ENCODE measurements around the gene NSG2.
"Not testable (repeated sequence)": the region's sequence is repeated elsewhere in the genome, so short reads cannot be mapped to it uniquely, and the experiment has no call there.

Gene NSG2

DNA sequence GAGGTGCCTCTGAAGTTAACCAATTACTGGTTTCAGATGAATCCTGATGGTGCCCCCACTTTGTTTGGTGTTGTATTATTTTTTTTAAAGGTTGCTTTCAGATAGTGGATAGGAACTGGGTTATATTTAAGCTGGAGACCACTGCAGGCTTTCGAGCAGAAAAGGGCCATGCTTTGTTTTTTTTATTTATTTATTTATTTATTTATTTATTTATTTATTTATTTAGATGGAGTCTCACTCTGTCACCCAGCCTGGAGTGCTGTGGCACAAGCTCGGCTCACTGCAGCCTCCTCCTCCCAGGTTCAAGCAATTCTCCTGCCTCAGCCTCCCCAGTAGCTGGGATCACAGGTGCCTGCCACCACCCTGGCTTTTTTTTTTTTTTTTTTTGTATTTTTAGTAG is 57.1 kb downstream of the NSG2 start:
- not testable (repeated sequence) for DNase-seq (ENCODE audit: low read depth)

GRCh38 chr5:174106997-174107655 is 61.6 kb downstream of the NSG2 start:
- no peak for DNase-seq (ENCODE audit: low read depth)

GRCh38 chr5:174108745-174109144 is 63.2 kb downstream of the NSG2 start:
- DNase-seq (ENCODE audit: low read depth): no peak

- no peak for DNase-seq (ENCODE audit: low read depth)
Measured at GRCh38 chr5:174109698-174110260, 64.3 kb downstream of the NSG2 start.

GRCh38 chr5:174110310-174110709 is 64.8 kb downstream of the NSG2 start:
- DNase-seq (ENCODE audit: low read depth): no peak

GRCh38 chr5:174111287-174111973 is 65.9 kb downstream of the NSG2 start:
- DNase-seq (ENCODE audit: low read depth): no peak

GRCh38 chr5:174115226-174115625 is 69.7 kb downstream of the NSG2 start:
- no peak for DNase-seq (ENCODE audit: low read depth)

GRCh38 chr5:174118823-174119467 is 73.4 kb downstream of the NSG2 start:
- no peak for DNase-seq (ENCODE audit: low read depth)

DNA sequence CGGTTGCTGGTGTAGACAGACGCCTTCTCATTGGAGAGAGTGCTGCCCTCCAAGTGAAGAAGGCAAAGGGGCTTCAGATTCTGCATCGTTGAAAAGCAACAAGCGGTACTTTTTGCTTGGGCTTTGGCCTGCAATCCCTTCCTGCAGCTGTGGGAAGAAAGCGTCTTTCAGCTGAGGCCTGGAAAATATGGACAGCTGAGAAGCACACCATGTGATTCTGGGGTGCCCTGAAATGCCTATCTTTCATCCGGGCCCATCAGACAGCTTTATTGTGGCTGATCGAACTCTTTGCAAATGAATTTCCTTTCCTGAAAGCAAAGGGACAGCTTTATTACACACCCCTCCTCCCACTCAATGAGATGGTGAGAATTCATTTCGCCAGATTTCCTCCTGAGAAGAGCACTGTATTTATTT is 74.0 kb downstream of the NSG2 start:
- DNase-seq (ENCODE audit: low read depth): no peak

DNA sequence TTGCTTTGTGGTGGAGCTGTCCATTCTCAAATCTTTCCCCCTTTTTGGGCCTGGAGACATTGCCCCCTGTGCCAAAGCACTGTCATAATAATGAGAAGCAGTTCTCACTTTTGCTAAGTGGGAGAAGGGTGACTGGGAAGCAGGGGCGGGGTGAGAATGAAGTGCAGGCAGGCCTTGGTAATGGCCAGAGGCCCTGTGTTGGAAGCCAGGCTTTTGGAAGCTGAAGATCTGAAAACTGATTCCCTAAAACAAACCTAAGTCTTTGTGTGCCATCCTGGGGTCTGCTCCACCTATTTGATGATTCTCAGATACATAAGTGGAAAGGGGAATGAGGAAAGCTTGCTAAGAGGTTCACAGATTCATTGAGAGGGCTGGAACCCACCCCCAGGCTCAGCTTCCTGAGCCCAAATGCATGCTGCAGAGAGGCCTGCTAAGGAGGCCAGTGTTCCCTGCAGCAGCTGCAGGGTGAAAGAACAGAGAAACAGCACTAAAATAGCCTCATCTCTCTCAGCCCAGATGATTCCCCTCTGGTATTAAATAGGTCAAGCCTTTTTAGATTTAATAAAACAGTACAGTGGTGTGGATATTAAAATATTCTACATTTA is 75.0 kb downstream of the NSG2 start:
- no peak for DNase-seq (ENCODE audit: low read depth)

GRCh38 chr5:174134545-174134944 is 89.0 kb downstream of the NSG2 start:
- DNase-seq (ENCODE audit: low read depth): no peak

GRCh38 chr5:174139623-174140022 is 94.1 kb downstream of the NSG2 start:
- no peak for DNase-seq (ENCODE audit: low read depth)

- DNase-seq (ENCODE audit: low read depth): no peak
Measured at GRCh38 chr5:174140452-174141020, 95.0 kb downstream of the NSG2 start.

DNA sequence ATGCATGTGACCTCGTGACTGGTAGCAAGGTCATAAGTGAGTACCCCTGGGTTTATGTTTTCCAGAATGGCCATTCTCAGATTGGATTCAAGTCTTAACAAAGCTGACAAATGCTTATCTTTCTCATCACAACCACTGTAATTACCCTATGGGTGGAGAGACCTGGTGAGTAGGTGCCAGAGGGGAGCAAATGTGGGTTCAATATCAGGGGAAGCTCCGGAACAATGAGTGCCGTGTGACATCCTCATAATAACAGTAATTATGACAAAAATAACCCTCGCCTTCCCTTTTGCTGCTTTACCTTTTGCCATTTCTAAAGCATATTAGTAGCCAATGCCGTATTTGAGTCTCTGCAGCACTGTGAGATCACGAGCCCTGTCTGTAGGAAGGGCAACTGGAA is 95.9 kb downstream of the NSG2 start:
- DNase-seq (ENCODE audit: low read depth): no peak

- no peak for DNase-seq (ENCODE audit: low read depth)
Measured at GRCh38 chr5:174145091-174145490, 99.6 kb downstream of the NSG2 start.

GRCh38 chr5:174145821-174146220 is 100.3 kb downstream of the NSG2 start:
- no peak for DNase-seq (ENCODE audit: low read depth)

GRCh38 chr5:174146556-174146955 is 101.0 kb downstream of the NSG2 start:
- no peak for DNase-seq (ENCODE audit: low read depth)

GRCh38 chr5:174147012-174147411 is 101.5 kb downstream of the NSG2 start:
- not testable (repeated sequence) for DNase-seq (ENCODE audit: low read depth)

DNA sequence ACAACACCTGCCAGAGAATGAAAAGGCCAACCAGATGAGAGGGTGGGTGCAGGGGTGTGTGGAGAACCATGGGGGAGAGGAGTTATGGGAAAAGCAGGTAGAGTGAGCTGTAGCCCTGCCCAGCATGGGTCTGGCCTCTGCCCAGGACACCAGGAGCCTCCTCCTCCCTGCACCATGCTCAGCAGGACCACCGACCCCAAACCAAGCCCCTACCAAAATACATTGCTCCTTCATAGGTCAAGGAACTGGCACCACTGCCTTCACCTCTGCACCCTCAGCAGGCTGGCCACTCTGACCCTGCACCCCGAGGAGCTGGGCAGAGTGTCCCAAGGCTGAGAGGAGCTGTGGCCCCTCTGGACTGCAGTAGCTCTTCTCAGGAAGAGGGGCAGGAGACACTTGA is 102.0 kb downstream of the NSG2 start:
- no peak for DNase-seq (ENCODE audit: low read depth)

- DNase-seq (ENCODE audit: low read depth): no peak
Measured at GRCh38 chr5:174148721-174149120, 103.2 kb downstream of the NSG2 start.

DNA sequence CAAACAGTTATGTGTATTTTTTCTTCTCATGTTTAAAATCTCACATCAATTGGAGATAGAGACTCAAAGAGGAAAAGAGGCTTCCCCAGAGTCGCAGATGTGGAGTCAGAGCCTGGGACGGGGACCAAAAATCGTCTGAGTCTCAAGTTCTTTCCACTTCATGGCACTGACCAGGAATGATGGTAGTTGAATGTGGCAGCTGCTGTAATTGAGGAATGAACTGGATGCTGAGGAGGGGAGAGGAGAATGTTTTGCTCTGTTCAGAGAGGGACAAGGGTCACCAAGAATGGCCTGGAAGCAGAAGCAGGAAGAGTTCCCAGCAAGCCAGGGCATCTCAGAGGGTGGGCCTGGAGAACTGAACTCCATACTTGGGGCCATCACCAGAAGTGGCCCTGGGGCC is 103.9 kb downstream of the NSG2 start:
- no peak for DNase-seq (ENCODE audit: low read depth)

GRCh38 chr5:174149989-174150388 is 104.5 kb downstream of the NSG2 start:
- DNase-seq (ENCODE audit: low read depth): no peak

Measured in amniotic epithelial cell (primary cell).